Memory B cell (primary cell): ENCODE data around the gene LGALS1.
"Not testable (repeated sequence)": the region's sequence is repeated elsewhere in the genome, so short reads cannot be mapped to it uniquely, and the experiment has no call there.

Source experiments
- ATAC-seq: fragments of 150-1000 bp; cut with Tn5 transposase; 2 replicates; pipeline ENCODE4 v1.10.0; 2021; ENCODE audit warnings: low read depth, mild to moderate bottlenecking, moderate library complexity
- DNase-seq, 2 donors: peaks; one replicate each; pipeline ENCODE4 v3.0.0; 2022; ENCODE audit warnings: low spot score in 2 of 2
- H3K27ac Mint-ChIP-seq: one replicate; pipeline ENCODE4 v1.8.0; 2022; ENCODE audit warnings: mild to moderate bottlenecking, moderate library complexity, mixed read lengths
- H3K27me3 Mint-ChIP-seq: one replicate; pipeline ENCODE4 v1.8.0; 2022; ENCODE audit warnings: mixed read lengths
- H3K36me3 Mint-ChIP-seq: one replicate; pipeline ENCODE4 v1.8.0; 2022; ENCODE audit warnings: mild to moderate bottlenecking, mixed read lengths
- H3K4me1 Mint-ChIP-seq: one replicate; pipeline ENCODE4 v1.8.0; 2022; ENCODE audit warnings: mixed read lengths
- H3K4me3 Mint-ChIP-seq: one replicate; pipeline ENCODE4 v1.8.0; 2022; ENCODE audit warnings: mild to moderate bottlenecking, moderate library complexity, mixed read lengths
- H3K9me3 Mint-ChIP-seq: one replicate; pipeline ENCODE4 v1.8.0; 2022; ENCODE audit warnings: mixed read lengths

The LGALS1 gene

DNA sequence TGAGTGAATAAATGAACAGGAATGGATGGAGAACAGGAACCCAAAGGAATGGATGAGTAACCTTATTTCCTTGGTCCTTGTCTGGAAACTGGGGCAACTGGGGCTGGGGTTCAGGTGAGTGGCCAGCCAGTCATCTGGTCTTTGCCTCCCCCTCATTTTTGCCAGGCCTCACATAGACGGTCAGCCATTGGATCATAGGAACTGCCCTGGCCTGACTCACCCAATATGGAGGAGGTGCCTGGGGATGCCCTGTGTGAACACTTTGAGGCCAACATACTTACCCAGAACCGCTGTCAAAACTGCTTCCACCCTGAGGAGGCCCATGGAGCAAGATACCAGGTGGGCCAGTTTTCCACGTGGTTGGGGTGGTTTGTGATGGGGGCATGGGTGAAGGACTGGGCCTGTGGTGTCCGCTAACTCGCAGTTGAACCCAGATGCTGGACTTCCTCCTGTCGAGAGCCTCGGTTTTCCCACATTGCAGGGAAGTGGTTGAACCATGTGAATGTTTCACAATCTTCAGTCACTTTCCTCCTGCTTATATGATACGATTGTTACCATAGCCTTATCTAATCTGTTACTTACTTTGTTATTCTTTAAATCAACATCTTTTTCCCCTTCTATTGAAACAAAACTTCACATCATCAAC, 25.8 kb downstream of the LGALS1 start:
- peaks cover 8% of the 10 kb centered on the region for H3K4me1 Mint-ChIP-seq
- no peak overlapping the region for H3K27ac Mint-ChIP-seq
- no peaks in the 10 kb centered on the region for H3K9me3 Mint-ChIP-seq
- no peaks in the 10 kb centered on the region for H3K27me3 Mint-ChIP-seq
- no peak overlapping the region for H3K4me3 Mint-ChIP-seq
- peaks cover 13% of the 10 kb centered on the region for H3K36me3 Mint-ChIP-seq
- DNase-seq (no peak), ATAC-seq (no peak)

DNA sequence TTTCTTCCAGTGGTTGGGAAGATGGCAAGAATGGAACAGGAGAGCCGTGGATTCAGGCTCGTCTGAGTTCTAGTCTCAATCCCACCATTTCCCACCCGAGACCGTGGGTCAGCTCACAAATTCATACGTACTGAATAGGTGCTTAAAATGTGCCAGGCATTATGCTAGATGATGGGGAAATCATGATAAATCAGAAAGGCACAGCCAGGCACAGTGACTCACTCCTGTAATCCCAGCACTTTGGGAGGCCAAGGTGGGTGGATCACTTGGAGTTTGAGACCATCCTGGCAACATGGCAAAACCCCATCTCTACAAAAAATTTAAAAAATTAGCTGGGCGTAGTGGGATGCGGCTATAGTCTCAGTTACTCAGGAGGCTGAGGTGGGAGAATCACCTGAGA, 28.5 kb downstream of the LGALS1 start:
- ATAC-seq (no peak), DNase-seq (no peak)
- H3K27ac Mint-ChIP-seq: no peak overlapping the region
- no peaks in the 10 kb centered on the region for H3K27me3 Mint-ChIP-seq
- H3K4me1 Mint-ChIP-seq: no peaks in the 10 kb centered on the region
- peaks cover 13% of the 10 kb centered on the region for H3K36me3 Mint-ChIP-seq
- H3K9me3 Mint-ChIP-seq: no peaks in the 10 kb centered on the region
- H3K4me3 Mint-ChIP-seq: no peak overlapping the region

DNA sequence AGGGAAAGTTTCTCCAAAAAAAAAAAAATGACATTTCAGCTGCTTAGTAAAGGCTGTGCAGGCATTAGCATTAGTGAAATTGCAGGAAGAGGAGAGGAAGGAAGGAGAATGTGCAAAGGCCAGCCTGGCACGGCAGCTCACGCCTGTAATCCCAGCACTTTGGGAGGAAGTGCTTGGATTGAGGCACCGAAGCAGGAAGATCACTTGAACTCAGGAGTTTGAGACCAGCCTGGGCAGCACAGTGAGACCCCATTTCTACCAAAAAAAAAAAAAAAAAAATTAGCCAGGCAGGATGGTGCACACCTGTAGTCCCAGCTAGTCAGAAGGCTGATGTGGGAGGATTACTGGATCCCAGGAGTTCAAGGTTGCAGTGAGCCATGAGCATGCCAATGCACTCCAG, 29.2 kb downstream of the LGALS1 start:
- DNase-seq: no peak
- peaks cover 13% of the 10 kb centered on the region for H3K36me3 Mint-ChIP-seq
- H3K4me3 Mint-ChIP-seq: no peak overlapping the region
- no peak for ATAC-seq
- no peaks in the 10 kb centered on the region for H3K9me3 Mint-ChIP-seq
- no peak overlapping the region for H3K27ac Mint-ChIP-seq
- H3K4me1 Mint-ChIP-seq: no peaks in the 10 kb centered on the region
- H3K27me3 Mint-ChIP-seq: no peaks in the 10 kb centered on the region

DNA sequence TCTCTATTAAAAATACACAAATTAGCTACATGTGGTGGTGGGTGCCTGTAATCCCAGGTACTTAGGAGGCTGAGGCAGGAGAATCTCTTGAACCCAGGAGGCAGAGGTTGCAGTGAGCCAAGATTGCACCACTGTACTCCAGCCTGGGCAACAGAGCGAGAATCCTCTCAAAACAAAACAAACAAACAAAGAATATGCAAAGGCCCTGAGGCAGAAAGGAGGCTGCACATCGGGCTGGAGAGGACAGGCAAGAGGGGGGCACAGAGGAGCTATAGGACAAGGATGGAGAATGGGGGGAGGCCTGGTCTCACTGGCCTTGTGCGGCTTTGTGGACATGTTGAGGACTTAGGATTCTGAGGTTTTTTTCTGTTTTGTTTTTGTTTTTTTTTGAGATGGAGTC, 29.8 kb downstream of the LGALS1 start:
- H3K27me3 Mint-ChIP-seq: no peaks in the 10 kb centered on the region
- H3K27ac Mint-ChIP-seq: no peak overlapping the region
- H3K9me3 Mint-ChIP-seq: no peaks in the 10 kb centered on the region
- no peak for ATAC-seq
- H3K36me3 Mint-ChIP-seq: peaks cover 13% of the 10 kb centered on the region
- no peak for DNase-seq
- no peaks in the 10 kb centered on the region for H3K4me1 Mint-ChIP-seq
- H3K4me3 Mint-ChIP-seq: no peak overlapping the region

DNA sequence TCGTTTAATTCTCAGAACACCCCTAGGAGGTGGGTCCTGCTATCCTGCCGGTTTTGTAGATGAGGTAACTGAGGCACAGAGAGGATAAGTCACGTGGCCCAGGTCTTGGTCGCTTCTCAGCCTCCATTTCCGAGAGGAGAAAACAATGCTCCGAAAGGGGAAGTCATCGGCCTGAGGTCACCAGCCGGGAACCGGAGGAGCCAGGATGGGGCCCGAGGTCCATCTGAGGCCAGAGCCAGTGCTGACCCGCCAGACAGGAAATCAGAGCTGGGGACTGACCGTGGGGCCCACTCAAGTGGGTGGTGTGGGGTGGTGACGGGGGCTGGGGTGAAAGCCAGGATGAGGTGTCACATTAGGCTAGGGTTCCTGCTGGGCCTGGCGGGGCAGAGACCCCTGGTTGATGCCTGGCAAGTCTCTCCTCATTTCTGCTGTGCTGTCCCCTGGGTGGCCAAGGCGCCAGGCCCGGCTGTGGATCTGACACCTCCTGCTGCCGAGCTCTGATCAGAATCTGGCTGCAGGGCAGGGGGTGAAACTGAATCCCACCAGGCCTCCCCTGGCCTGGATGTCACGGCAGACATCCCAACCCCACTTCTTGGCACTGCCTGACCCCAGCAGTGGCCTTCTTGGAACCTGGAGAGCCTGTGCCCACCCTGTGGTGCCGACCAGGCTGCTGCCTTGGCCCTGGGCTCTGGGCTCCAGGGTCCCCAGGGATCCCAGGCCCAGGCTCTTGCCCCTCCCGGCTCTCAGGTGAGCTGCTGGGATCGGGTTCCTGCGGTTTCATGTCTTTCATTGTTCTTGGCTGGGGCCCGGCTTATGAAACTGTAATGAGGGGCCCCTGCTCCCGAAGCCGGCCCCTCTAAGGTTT, 33.4 kb downstream of the LGALS1 start:
- Mint-ChIP-seq H3K36me3 (peaks cover 11% of the 10 kb centered on the region), H3K4me3 (no peak overlapping the region), H3K4me1 (no peaks in the 10 kb centered on the region), H3K9me3 (no peaks in the 10 kb centered on the region), H3K27me3 (no peaks in the 10 kb centered on the region), H3K27ac (no peak overlapping the region)
- DNase-seq (no peak), ATAC-seq (no peak)

DNA sequence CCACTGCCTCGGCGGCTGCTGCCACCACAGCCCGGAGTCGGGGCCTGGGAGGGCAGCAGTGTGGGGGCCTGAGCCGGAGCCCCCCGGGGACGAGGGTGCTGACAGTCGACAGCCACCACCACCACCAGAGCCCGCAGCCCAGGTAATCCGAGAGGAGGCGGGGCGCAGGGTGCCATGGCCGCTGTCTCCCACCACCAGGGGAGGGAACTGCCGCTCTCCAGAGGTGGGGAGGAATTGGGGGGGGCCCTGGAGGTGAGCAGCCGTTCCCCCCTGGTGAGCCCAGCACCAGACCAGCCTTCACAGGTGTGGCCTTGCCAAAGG, 34.0 kb downstream of the LGALS1 start:
- Mint-ChIP-seq H3K27me3 (no peaks in the 10 kb centered on the region), H3K4me1 (no peaks in the 10 kb centered on the region), H3K27ac (no peak overlapping the region), H3K36me3 (peaks cover 10% of the 10 kb centered on the region), H3K9me3 (no peaks in the 10 kb centered on the region), H3K4me3 (no peak overlapping the region)
- ATAC-seq (no peak), DNase-seq (no peak)

DNA sequence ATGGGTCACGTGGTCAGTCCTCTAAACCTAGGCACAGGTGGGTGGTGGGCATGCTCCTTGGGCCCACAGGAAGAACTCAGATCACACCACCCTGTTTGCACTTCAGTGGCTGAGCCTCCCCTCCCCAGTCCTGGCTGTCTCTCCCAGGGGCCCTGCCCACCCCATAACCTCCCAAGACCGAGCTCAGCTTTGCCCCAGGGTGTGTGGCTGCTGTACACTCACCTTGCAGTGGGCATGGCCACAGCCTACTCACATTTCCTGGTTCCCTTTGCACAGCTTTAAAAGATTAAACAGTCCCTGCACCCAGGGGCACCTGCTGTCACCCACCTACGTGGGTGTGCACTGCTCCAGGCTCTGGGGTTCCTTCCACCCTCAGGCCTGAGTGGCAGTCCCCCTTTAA, 35.2 kb downstream of the LGALS1 start:
- no peak overlapping the region for H3K4me3 Mint-ChIP-seq
- peaks cover 7% of the 10 kb centered on the region for H3K36me3 Mint-ChIP-seq
- H3K27me3 Mint-ChIP-seq: no peaks in the 10 kb centered on the region
- ATAC-seq: no peak
- H3K27ac Mint-ChIP-seq: no peak overlapping the region
- DNase-seq: no peak
- no peaks in the 10 kb centered on the region for H3K9me3 Mint-ChIP-seq
- no peaks in the 10 kb centered on the region for H3K4me1 Mint-ChIP-seq

DNA sequence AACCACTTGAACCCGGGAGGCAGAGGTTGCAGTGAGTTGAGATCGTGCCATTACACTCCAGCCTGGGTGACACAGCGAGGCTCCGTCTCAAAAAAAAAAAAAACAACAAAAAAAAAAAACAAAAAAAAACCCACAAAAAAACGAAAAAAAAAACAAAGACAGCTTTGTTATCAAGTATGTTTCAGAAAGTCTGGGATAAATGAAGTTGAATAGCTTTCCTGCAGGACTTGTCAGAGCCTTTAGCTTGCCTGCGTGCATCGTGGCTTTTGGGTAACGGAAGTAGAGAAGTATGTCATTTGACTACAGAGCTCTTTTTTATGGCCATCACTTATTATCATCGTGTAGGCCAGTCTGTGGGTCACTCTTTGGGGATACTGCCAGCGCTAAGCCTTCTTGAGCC, 36.1 kb downstream of the LGALS1 start:
- Mint-ChIP-seq H3K4me1 (no peaks in the 10 kb centered on the region), H3K4me3 (no peak overlapping the region), H3K36me3 (peaks cover 2% of the 10 kb centered on the region), H3K27me3 (no peaks in the 10 kb centered on the region), H3K9me3 (no peaks in the 10 kb centered on the region), H3K27ac (no peak overlapping the region)
- DNase-seq (no peak), ATAC-seq (no peak)

DNA sequence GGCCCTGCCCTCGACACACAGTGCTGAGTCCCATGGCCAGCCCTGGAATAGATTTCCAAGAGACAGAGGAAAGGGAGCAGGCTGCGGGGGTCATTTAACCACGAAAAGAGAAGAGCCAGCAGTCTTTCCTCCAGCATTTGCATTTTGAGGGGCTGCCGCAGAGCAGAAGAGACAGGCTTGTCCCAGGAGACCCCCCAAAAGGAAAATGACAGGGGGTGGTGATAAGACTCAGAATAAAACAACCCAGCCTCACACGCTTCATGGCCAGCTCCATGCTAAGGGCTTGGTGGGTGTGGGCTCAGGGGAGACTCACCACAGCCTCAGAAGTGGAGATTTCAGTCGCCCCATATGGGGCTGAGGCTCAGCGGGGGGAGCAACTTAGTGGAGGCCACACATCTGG, 38.3 kb downstream of the LGALS1 start:
- Mint-ChIP-seq H3K9me3 (no peaks in the 10 kb centered on the region), H3K27ac (no peak overlapping the region), H3K27me3 (no peaks in the 10 kb centered on the region), H3K4me3 (no peak overlapping the region), H3K4me1 (no peaks in the 10 kb centered on the region), H3K36me3 (peaks cover 8% of the 10 kb centered on the region)
- DNase-seq (no peak), ATAC-seq (no peak)

DNA sequence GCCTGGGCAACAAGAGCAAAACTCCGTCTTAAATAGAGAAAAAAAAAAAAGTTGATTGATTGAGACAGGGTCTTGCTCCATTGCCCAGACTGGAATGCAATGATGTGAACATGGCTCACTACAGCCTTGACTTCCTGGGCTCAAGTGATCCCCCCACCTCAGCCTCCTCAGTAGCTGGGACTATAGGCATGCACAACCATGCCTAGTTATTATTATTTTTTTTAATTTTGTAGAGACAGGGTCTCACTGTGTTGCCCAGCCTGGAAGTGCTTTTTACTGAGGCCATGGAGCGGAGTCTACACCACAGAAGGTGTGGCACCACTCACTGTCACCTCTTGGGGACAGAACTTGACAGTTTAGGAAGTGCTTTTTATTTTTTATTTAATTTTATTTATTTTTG, 39.2 kb downstream of the LGALS1 start:
- Mint-ChIP-seq H3K9me3 (no peaks in the 10 kb centered on the region), H3K27ac (no peak overlapping the region), H3K4me1 (no peaks in the 10 kb centered on the region), H3K36me3 (peaks cover 8% of the 10 kb centered on the region), H3K27me3 (no peaks in the 10 kb centered on the region), H3K4me3 (no peak overlapping the region)
- DNase-seq (no peak), ATAC-seq (no peak)

DNA sequence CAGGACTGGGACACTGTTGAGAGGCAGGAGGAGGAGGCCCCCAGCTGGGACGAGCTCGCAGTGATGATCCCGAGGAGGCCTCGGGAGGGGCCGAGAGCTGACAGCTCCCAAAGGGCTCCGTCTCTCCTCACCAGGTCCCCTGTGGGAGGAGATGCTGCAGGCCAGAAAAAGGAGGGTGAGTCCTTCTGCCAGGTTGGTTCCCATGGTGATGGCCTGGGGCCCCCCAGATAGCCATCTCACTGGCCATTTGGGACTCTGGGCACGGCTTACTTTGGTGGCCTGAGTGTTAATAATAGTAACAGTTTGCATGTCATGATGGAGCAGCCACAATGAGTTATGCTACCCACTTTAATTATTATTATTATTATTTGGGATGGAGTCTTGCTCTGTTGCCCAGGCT, 40.3 kb downstream of the LGALS1 start:
- ATAC-seq (no peak), DNase-seq (no peak)
- Mint-ChIP-seq H3K36me3 (peaks cover 10% of the 10 kb centered on the region), H3K4me1 (no peaks in the 10 kb centered on the region), H3K9me3 (no peaks in the 10 kb centered on the region), H3K4me3 (no peak overlapping the region), H3K27ac (no peak overlapping the region), H3K27me3 (no peaks in the 10 kb centered on the region)

DNA sequence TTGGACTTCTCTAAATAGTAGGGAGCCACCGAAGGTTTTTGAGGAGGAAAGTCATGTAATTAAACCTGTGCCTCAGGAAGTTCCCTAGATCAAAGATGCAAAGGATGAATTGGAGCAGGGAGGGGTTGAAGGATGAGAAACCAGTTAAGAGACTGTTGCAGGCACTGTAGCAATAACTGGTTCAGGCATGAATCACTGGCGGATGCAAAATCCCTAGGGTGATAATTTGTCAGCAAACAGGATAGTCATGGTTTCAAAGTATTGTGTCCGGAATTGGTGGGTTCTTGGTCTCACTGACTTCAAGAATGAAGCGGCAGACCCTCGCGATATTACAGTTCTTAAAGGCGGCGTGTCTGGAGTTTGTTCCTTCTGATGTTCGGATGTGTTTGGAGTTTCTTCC, 41.3 kb downstream of the LGALS1 start:
- no peak overlapping the region for H3K4me3 Mint-ChIP-seq
- H3K27ac Mint-ChIP-seq: no peak overlapping the region
- ATAC-seq (no peak), DNase-seq (no peak)
- no peaks in the 10 kb centered on the region for H3K9me3 Mint-ChIP-seq
- peaks cover 10% of the 10 kb centered on the region for H3K36me3 Mint-ChIP-seq
- no peaks in the 10 kb centered on the region for H3K27me3 Mint-ChIP-seq
- H3K4me1 Mint-ChIP-seq: no peaks in the 10 kb centered on the region

DNA sequence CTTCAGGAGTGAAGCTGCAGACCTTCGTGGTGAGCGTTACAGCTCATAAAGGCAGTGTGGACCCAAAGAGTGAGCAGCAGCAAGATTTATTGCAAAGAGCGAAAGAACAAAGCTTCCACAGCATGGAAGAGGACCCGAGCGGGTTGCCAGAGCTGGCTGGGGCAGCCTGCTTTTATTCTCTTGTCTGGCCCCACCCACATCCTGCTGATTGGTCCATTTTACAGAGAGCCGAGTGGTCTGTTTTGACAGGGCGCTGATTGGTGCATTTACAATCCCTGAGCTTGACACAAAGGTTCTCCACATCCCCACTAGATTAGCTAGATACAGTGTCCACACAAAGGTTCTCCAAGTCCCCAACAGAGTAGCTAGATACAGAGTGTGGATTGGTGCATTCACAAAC, 41.8 kb downstream of the LGALS1 start:
- not testable (repeated sequence) for H3K27me3 Mint-ChIP-seq, ATAC-seq, H3K27ac Mint-ChIP-seq, H3K9me3 Mint-ChIP-seq, DNase-seq, H3K4me1 Mint-ChIP-seq, H3K4me3 Mint-ChIP-seq
- H3K36me3 Mint-ChIP-seq: peaks cover 10% of the 10 kb centered on the region

DNA sequence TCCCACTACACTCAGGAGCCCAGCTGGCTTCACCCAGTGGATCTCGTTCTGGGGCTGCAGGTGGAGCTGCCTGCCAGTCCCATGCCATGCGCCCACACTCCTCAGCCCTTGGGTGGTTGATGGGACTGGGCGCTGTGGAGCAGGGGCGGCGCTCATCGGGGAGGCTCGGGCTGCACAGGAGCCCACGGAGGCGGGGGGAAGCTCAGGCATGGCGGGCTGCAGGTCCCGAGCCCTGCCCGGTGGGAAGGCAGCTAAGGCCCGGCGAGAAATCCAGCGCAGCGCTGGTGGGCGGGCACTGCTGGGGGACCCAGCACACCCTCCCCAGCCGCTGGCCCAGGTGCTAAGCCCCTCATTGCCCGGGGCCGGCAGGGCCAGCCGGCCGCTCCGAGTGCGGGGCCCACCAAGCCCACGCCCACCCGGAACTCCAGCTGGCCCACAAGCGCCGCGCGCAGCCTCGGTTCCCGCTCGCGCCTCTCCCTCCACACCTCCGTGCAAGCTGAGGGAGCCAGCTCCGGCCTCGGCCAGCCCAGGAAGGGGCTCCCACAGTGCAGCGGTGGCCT, 42.4 kb downstream of the LGALS1 start:
- H3K4me1 Mint-ChIP-seq, DNase-seq, H3K27ac Mint-ChIP-seq, H3K4me3 Mint-ChIP-seq, H3K9me3 Mint-ChIP-seq, ATAC-seq, H3K27me3 Mint-ChIP-seq: not testable (repeated sequence)
- H3K36me3 Mint-ChIP-seq: peaks cover 10% of the 10 kb centered on the region
